LNCaP clone FGC (cell line): ENCODE results near the gene CCER1.

ENCODE experiments used
- DNase-seq: peaks from one replicate; pipeline ENCODE4 v3.0.0-alpha.2; 2011; ENCODE audit warnings: low read depth
- H3K4me3 ChIP-seq: 2 replicates; pipeline ENCODE4 v1.5.1; 2011; ENCODE audit warnings: mild to moderate bottlenecking, low read depth, low read length, control low read depth
- TF ChIP-seq, protein P1 (sequence below): IDR thresholded peaks from 2 replicates; pipeline ENCODE4 v1.5.1; 2012; ENCODE audit warnings: mild to moderate bottlenecking; ENCODE audit not compliant: control insufficient read depth, insufficient read depth; ENCODE audit errors: extremely low read depth

The CCER1 gene

DNA sequence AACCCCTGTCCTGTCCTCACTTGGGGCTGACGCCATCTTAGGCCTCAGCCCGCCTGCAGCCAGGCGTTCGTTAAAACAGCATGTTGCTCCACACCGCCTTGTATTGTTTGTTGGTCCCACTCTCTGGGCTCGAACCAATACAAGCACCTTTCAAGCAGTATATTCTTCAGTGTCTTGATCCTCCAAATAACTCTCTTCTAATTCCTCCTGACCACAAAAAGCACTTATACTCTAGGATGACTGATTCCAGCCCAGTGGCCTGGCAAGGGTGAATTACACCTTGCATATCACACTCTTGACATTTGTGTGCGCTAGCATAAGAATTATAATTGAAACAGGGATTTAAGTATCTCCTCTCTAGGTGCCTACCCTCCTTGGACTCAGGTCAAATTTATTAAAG, 7.1 kb downstream of the CCER1 start:
- TF ChIP-seq, protein P1, sequence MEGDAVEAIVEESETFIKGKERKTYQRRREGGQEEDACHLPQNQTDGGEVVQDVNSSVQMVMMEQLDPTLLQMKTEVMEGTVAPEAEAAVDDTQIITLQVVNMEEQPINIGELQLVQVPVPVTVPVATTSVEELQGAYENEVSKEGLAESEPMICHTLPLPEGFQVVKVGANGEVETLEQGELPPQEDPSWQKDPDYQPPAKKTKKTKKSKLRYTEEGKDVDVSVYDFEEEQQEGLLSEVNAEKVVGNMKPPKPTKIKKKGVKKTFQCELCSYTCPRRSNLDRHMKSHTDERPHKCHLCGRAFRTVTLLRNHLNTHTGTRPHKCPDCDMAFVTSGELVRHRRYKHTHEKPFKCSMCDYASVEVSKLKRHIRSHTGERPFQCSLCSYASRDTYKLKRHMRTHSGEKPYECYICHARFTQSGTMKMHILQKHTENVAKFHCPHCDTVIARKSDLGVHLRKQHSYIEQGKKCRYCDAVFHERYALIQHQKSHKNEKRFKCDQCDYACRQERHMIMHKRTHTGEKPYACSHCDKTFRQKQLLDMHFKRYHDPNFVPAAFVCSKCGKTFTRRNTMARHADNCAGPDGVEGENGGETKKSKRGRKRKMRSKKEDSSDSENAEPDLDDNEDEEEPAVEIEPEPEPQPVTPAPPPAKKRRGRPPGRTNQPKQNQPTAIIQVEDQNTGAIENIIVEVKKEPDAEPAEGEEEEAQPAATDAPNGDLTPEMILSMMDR = no peak
- no peak overlapping the region for H3K4me3 ChIP-seq
- DNase-seq = no peak

DNA sequence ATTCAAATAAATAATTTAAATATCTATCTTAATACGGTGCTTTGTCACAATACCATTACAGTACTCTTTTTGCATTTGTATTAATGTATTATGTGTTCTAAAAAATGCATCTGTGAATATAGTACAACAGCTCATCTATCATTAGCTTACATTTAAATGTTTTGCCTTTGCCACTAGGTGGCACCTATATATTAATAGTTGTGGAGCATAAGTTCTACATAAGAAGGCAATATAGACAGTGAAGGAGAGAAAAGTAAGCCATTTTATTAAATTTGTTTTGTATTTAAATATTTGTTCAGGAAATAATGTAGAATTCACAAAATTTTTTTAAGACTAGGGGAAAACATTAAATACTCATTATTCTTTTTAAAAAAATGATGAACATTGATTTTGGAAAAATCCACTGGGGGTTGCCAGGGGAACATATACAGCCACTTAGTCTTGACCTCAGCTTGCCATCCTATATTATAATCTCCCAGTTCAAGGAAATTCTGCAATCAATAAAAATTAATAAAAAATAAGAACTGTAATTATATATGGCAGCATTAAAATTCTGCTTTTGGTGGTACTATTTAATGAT, 9.8 kb downstream of the CCER1 start:
- H3K4me3 ChIP-seq = no peak overlapping the region
- TF ChIP-seq, protein P1 = peak; percentile 46
- peak; percentile 18 for DNase-seq

DNA sequence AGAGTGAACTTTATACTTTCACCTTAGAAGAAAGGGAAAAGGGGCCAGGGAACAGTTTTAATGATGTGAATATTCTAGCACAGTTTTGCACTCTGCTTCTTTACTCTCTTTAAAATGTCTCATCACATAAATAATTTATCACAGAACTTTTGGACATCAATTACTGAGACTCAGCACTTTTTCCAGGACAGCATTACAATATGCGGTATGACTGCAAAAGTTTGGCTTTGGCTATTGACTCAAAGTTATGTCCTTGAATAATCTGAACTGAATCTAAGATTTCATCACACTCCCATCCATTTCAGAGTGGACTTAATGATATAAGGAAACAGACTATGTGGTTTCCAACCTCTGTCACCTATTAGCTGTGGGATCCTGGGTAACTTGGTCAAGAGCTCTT, 11.7 kb downstream of the CCER1 start:
- TF ChIP-seq, protein P1 = no peak
- no peak for DNase-seq

DNA sequence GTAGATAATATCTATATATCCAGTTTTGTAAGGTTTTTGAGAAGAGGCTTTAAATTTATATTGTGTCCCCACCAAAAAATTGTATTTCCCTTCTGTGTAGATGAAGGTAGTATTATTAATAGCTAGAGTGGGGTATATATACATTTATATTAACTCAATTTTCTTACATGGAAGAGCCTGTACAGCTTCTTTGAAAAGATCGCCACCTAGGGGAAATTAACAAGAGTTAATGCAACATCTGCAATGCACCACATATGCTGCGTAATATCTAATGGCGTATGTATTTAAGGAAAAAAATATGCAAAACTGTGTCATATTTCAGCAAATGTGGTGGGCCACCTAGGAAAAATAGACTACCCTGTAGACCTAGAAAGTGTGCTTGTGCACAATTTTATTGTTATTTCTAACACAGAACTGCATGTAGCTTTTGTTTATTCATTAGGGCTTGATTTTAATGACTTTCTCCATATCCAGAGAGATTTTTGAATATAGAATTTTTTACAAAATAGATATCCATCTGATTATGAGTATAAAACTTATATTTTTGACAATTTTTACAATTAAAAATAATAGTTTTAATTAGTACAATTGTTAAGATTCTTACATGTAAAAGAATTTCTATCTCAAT, 14.0 kb downstream of the CCER1 start:
- no peak overlapping the region for H3K4me3 ChIP-seq
- TF ChIP-seq, protein P1 = peak; percentile 68
- peak; percentile 39 for DNase-seq

More for the DNA sequence above, 11.7 kb downstream of the CCER1 start:
- H3K4me3 ChIP-seq = no peak overlapping the region

DNA sequence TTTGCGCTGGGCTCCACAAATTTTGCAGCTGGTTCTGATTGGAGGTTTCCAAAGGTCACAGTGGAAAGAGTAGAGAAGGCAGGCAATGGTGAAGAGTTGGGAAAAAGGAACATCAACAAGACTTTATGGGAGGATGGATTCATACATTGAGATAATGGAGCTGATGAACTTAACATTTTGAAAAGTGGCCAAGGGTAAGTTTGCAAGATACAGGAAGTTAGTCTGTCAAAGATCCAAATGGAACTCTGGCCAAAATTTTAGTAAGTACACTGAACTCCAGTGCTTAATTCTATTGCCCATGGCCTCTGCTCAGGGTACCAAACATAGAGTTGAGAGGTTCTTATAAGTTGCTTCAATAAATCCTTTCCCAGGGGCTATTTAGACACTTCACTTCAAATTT, 15.6 kb downstream of the CCER1 start:
- H3K4me3 ChIP-seq = no peak overlapping the region
- TF ChIP-seq, protein P1 = no peak
- DNase-seq = peak; percentile 78

DNA sequence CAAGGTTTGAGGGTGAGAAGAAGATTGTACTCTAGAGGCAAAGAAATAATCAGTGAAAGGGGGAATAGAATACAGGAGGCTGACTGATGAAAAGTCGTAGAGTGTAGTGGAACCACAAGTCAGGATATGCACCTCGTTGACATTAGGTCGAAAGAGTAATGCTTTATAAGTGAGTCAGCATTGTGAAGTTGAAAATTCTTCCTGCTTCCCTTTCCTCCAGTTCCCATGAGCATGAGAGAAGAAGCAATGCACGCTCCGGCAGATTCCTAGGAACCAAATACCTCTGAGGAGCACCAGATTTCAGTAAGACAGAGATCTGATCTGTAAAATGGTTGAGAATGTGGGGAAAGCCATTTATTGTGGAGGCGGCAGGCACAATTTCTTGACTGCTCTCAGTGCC, 16.5 kb downstream of the CCER1 start:
- no peak for DNase-seq
- H3K4me3 ChIP-seq = no peak overlapping the region
- TF ChIP-seq, protein P1 = no peak

DNA sequence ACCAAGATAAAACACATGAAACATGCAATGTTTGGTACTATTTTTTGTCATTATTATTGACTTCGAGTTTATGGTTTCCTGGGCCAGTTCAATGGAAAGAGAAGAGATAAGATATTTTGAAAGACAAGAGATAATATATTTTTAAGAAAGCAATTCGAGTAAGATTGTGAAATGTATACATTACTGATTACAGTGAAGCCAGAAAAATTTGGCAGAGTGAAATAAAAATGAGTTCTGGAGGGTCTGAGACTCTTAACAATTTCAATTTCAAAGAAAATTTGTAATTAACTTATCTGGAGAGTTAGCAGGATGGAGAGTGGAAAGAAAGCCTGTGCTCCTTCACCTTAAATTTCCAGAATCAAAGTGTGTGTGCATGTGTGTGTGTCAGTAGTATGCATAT, 17.3 kb downstream of the CCER1 start:
- no peak overlapping the region for H3K4me3 ChIP-seq
- DNase-seq = no peak
- TF ChIP-seq, protein P1 = no peak
